ENCODE data around the gene WNT6.
A peak's percentile ranks its signal among the peaks of the same experiment; 100 is the strongest.

The WNT6 gene

DNA sequence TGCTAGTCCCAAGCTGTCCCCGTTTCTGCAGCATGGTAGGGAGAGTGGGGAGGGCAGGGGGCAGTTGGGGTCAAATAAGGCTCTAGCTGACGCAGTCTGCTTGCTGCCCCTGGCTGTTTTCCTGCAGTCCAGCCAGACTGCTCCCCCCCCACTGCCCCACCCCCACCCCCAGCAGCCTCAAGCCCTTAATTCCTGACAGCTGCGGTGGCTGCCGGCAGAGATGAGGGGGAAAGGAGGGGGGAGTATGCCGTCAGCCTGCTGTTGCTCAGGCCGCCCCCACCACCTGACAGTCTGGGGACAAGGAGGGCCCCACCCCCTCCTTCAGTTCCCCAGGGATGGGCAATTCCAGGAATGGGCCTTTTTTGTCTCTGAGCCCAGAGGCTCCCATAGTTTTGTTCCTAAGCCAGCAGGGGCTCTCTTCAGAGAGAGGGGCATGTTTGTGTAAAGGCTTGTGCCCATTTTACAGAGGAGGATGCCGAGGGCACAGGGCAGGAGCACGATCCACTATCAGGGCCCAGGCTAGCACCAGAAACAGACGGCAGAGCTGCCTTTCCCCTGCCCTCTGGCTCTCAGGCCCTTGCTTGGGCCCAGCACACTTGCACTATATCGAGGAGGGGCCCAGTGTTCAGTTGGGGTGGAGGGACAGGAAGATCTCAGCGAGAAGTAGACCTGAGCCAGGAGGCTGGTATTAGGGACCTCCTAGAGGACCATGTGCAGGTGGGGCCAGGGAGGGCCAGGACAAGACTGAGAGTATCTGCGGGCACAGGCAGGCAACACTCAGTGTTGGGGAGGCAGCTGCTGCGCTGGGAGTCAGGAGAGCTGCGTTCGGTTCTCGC lies 19.5 kb downstream of the WNT6 start:
- peaks cover 13% of the 10 kb centered on the region for H3K27me3 ChIP-seq (ENCODE audit: control insufficient read depth, insufficient read depth, low read length)
- TF ChIP-seq, protein P1, sequence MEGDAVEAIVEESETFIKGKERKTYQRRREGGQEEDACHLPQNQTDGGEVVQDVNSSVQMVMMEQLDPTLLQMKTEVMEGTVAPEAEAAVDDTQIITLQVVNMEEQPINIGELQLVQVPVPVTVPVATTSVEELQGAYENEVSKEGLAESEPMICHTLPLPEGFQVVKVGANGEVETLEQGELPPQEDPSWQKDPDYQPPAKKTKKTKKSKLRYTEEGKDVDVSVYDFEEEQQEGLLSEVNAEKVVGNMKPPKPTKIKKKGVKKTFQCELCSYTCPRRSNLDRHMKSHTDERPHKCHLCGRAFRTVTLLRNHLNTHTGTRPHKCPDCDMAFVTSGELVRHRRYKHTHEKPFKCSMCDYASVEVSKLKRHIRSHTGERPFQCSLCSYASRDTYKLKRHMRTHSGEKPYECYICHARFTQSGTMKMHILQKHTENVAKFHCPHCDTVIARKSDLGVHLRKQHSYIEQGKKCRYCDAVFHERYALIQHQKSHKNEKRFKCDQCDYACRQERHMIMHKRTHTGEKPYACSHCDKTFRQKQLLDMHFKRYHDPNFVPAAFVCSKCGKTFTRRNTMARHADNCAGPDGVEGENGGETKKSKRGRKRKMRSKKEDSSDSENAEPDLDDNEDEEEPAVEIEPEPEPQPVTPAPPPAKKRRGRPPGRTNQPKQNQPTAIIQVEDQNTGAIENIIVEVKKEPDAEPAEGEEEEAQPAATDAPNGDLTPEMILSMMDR (IDR thresholded peaks at IDR 0.05), result no peak
- H3K4me1 ChIP-seq, result peaks cover 7% of the 10 kb centered on the region
- H3K9me3 ChIP-seq (ENCODE audit: control insufficient read depth, low read length), result no peaks in the 10 kb centered on the region
- no peak overlapping the region for H3K4me2 ChIP-seq (ENCODE audit: low read length)
- H3K9ac ChIP-seq, result no peak overlapping the region
- H3K79me2 ChIP-seq, result no peaks in the 10 kb centered on the region
- no peak overlapping the region for H2AFZ ChIP-seq
- H3K4me3 ChIP-seq (ENCODE audit: low read depth, low read length), result no peak overlapping the region
- no peak overlapping the region for H3K27ac ChIP-seq
- no peaks in the 10 kb centered on the region for H3K36me3 ChIP-seq (ENCODE audit: control insufficient read depth, insufficient read depth, low read length)

- Histone ChIP-seq H3K4me2 (ENCODE audit: low read length) (peak overlapping the region; percentile 52), H3K27ac (no peak overlapping the region), H3K36me3 (ENCODE audit: control insufficient read depth, insufficient read depth, low read length) (no peaks in the 10 kb centered on the region), H3K79me2 (no peaks in the 10 kb centered on the region), H3K4me1 (peaks cover 7% of the 10 kb centered on the region), H3K27me3 (ENCODE audit: control insufficient read depth, insufficient read depth, low read length) (peaks cover 13% of the 10 kb centered on the region), H2AFZ (peak overlapping the region; percentile 46), H3K9me3 (ENCODE audit: control insufficient read depth, low read length) (no peaks in the 10 kb centered on the region), H3K4me3 (ENCODE audit: low read depth, low read length) (peak overlapping the region; percentile 39), H3K9ac (no peak overlapping the region)
- TF ChIP-seq, protein P1 (IDR thresholded peaks at IDR 0.05), result no peak
Measured at GRCh38 chr2:218879776-218880101, 20.1 kb downstream of the WNT6 start.

DNA sequence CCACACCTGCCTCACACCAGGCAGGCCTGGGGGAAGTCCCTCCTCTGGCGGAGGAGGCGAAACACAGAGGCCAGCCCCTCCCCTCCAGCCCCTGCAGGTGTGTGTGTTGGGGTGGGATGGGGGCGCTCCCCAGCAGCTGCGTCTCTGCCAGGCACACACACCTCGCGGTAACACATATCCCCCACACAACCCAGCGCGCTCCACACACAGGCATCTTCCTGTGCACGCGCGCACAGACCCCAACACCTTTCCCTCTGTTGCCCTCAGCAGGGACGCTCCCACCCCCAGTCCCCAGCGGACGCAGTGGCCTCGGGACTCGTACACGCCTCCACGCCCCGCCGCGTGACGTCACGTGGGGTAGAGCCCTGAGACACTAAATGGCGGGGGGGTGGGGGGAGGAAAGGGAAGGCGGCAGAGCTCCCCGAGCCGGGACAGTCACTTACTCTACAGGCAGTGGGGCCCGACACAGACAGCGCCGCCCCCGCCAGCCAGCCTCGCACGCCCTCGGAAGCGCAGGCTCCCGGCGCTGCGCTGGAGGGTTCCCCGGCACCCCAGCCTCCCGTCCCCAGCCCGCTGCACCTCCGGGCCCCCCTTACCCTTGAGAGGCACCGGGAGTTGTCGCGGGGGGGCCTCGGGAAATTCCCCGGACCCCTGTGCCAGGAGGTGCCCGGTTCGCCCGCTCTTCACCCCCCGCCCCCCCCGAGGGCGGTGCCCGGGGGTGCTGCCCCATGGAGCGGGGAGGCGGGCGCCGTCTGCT lies 20.7 kb downstream of the WNT6 start, which contains the start of gene WNT10A:
WNT10A (plus strand) TSS at position 751 of the 757 bp plus-strand sequence. CDS start 144 bp downstream, outside the sequence.
- Histone ChIP-seq H3K79me2 (no peaks in the 10 kb centered on the region), H3K9ac (no peak within 1 kb of the TSS), H2AFZ (peak within 1 kb of the TSS; percentile 46), H3K36me3 (ENCODE audit: control insufficient read depth, insufficient read depth, low read length) (no peaks in the 10 kb centered on the region), H3K27ac (no peak within 1 kb of the TSS), H3K9me3 (ENCODE audit: control insufficient read depth, low read length) (no peaks in the 10 kb centered on the region), H3K4me1 (peaks cover 7% of the 10 kb centered on the region), H3K4me3 (ENCODE audit: low read depth, low read length) (peak within 1 kb of the TSS; percentile 39), H3K4me2 (ENCODE audit: low read length) (peak within 1 kb of the TSS; percentile 52), H3K27me3 (ENCODE audit: control insufficient read depth, insufficient read depth, low read length) (peaks cover 13% of the 10 kb centered on the region)
- TF ChIP-seq, protein P1 (IDR thresholded peaks at IDR 0.05), result no peak

GRCh38 chr2:218880859-218881594 lies 21.4 kb downstream of the WNT6 start:
- no peak overlapping the region for H3K4me3 ChIP-seq (ENCODE audit: low read depth, low read length)
- H2AFZ ChIP-seq, result no peak overlapping the region
- H3K4me2 ChIP-seq (ENCODE audit: low read length), result no peak overlapping the region
- H3K27me3 ChIP-seq (ENCODE audit: control insufficient read depth, insufficient read depth, low read length), result peaks cover 13% of the 10 kb centered on the region
- no peaks in the 10 kb centered on the region for H3K79me2 ChIP-seq
- H3K9ac ChIP-seq, result no peak overlapping the region
- TF ChIP-seq, protein P1 (IDR thresholded peaks at IDR 0.05), result no peak
- no peak overlapping the region for H3K27ac ChIP-seq
- H3K36me3 ChIP-seq (ENCODE audit: control insufficient read depth, insufficient read depth, low read length), result no peaks in the 10 kb centered on the region
- H3K9me3 ChIP-seq (ENCODE audit: control insufficient read depth, low read length), result no peaks in the 10 kb centered on the region
- peaks cover 7% of the 10 kb centered on the region for H3K4me1 ChIP-seq

Measured in parathyroid adenoma (tissue), 2 donors.